Measurements from ENCODE around the gene LRBA. TPM values are rescaled to one million over a fixed set of nuclear protein-coding genes. Genes with fewer than 3 reads are reported as not detected.

The LRBA gene
- total and polyA plus RNA-seq, 9 of the 15 experiments (the other 6 are each of a cell fraction or from before 2014, with no cell fraction given) = 24.2 to 88.7 (median 59.7) TPM

DNA sequence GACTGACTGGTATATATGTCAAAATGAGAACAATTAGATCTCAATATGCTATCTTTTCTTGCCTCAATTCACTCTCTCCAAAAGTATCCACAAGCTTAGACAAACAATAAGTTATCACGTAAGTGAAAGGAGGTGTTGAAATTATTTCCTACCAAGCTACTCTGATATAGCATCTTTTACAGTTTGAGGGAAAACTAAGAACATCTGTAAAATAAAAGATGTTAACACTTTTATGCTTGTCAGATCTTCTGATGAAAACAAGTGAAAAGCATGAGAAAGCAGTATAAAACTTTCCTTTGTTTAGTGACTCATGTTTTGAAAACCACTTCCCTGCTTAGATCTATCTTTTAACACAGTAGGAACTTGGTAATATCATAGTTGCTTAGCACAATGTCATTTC, 441.6 kb downstream of the LRBA start:
- no peak for DNase-seq (ENCODE audit: extremely low read depth in 1 of 4, low spot score in 3 of 4)
- Histone ChIP-seq H3K9me1 (ENCODE audit: control insufficient read depth, insufficient read depth, low read length) (no peaks in the 10 kb centered on the region), H3K9me3 (replicated peaks; ENCODE audit: control insufficient read depth, insufficient read depth, low read depth, low read length) (no peaks in the 10 kb centered on the region), H3K36me3 (ENCODE audit: control insufficient read depth, insufficient read depth, low read length) (no peaks in the 10 kb centered on the region), H3K79me2 (ENCODE audit: control insufficient read depth, insufficient read depth, low read length) (no peaks in the 10 kb centered on the region), H2AFZ (ENCODE audit: low read depth, low read length) (peak overlapping the region; percentile 65; the same call in 1 of the 2 replicates), H3K9ac (ENCODE audit: insufficient read depth in 1 of 2, low read depth in 2 of 2, low read length in 2 of 2) (peak overlapping the region in 1 of 2 experiments; percentile 54; a peak in 2 of 4 replicates), H3K4me3 (0 out of 2 replicates have a peak overlapping the region, but pooled peaks have one; percentile 4), H3K4me1 (replicated peaks in 1 of 2; ENCODE audit: control insufficient read depth in 2 of 2, insufficient read depth in 2 of 2, low read length in 2 of 2) (peaks cover 0 to 60% of the 10 kb centered on the region in 2 experiments; a peak in 4 of 5 replicates), H4K20me1 (replicated peaks; ENCODE audit: control insufficient read depth, insufficient read depth, low read length) (no peaks in the 10 kb centered on the region), H3K27me3 (ENCODE audit: control insufficient read depth in 2 of 2, insufficient read depth in 2 of 2, low read length in 2 of 2) (no peaks in the 10 kb centered on the region), H3K4me2 (ENCODE audit: insufficient read depth, low read length) (peak overlapping the region; percentile 78; the same call in 1 of the 2 replicates), H3K27ac (ENCODE audit: extremely low read depth, low read depth, low read length) (peak overlapping the region; percentile 91)
- peak; percentile 20 for ATAC-seq
- WGBS (ENCODE audit: insufficient coverage, low coverage, missing lambda C conversion rate) = 6% methylated on average over 1 of the region's 1 CpG
- in situ Hi-C loops (cut with MboI) = no loop called here
- ChIA-PET POLR2A (interaction anchor here (1.1 kb wide), 1 partner anchor 20 kb away, joined by 4 read pairs; no protein-coding TSS in a partner anchor), CTCF (ENCODE audit: low intra/inter-chr PET ratio) (no interaction called here)
- intact Hi-C loops (cut with micrococcal nuclease) = loop anchor here (2.0 to 5.0 kb wide), 2 partner anchors 33 to 256 kb away; no protein-coding TSS in a partner anchor
- no TSS peak for BruUV-seq (replicated peaks)
- no peak for FAIRE-seq
- TF ChIP-seq REST (IDR thresholded peaks at IDR 0.05; ENCODE audit: borderline replicate concordance) = 0 out of 2 replicates have a peak, but pooled peaks have one; percentile 1
- no peak for TF ChIP-seq REST (CRISPR knock-in tag; IDR thresholded peaks at IDR 0.05; ENCODE audit: low read depth)
- TF ChIP-seq ATF3 (IDR thresholded peaks at IDR 0.05) = peak; percentile 75
- TF ChIP-seq ATF3 (CRISPR knock-in tag; conservative IDR thresholded peaks at IDR 0.05) = no peak
- peak; percentile 50; the same call in 1 of the 2 replicates for TF ChIP-seq EP400 (IDR thresholded peaks at IDR 0.05)
- TF ChIP-seq GATAD2B (IDR thresholded peaks at IDR 0.05; ENCODE audit: borderline replicate concordance) = 0 out of 2 replicates have a peak, but pooled peaks have one; percentile 36
- TF ChIP-seq C11orf30 (IDR thresholded peaks at IDR 0.05; ENCODE audit: low read depth) = peak; percentile 19; the same call in 1 of the 2 replicates
- no peak for TF ChIP-seq ZNF766 (CRISPR knock-in tag; conservative IDR thresholded peaks at IDR 0.05)
- TF ChIP-seq NFE2 (IDR thresholded peaks at IDR 0.05; ENCODE audit: low read depth) = 0 out of 2 replicates have a peak, but pooled peaks have one; percentile 2
- TF ChIP-seq CEBPG (CRISPR knock-in tag; IDR thresholded peaks at IDR 0.05) = no peak
- TF ChIP-seq CEBPG (tag; conservative IDR thresholded peaks at IDR 0.05 in 1 of 2, IDR thresholded peaks at IDR 0.05 in 1 of 2) = peak in 1 of 2 experiments; percentile 70; a peak in 2 of 4 replicates
- TF ChIP-seq NFRKB (IDR thresholded peaks at IDR 0.05; ENCODE audit: low read depth) = 0 out of 2 replicates have a peak, but pooled peaks have one; percentile 39
- TF ChIP-seq JUND (IDR thresholded peaks at IDR 0.05; ENCODE audit: borderline replicate concordance, low read depth, low read length) = 0 out of 2 replicates have a peak, but pooled peaks have one; percentile 57
- TF ChIP-seq JUND (tag; IDR thresholded peaks at IDR 0.05; ENCODE audit: borderline replicate concordance, low read depth, low read length) = no peak; the same call in 2 of the 3 replicates
- 0 out of 2 replicates have a peak, but pooled peaks have one; percentile 6 for TF ChIP-seq NBN (IDR thresholded peaks at IDR 0.05; ENCODE audit: low read depth)

Measured in K562 (cell line).